GM12874 (cell line): ENCODE results near the gene CD2AP.

Experiments used
- CTCF ChIP-seq: IDR thresholded peaks from 2 replicates; pipeline ENCODE4 v1.5.1; 2011; ENCODE audit warnings: low read depth, mild to moderate bottlenecking, control low read depth, low read length, moderate library complexity; ENCODE audit not compliant: insufficient read depth

The CD2AP gene

GRCh38 chr6:47481806-47482205 is 4.2 kb downstream of the CD2AP start:
- no peak for TF ChIP-seq CTCF

GRCh38 chr6:47483516-47483852 is 5.9 kb downstream of the CD2AP start:
- no peak for TF ChIP-seq CTCF

- TF ChIP-seq CTCF = no peak
Observed at GRCh38 chr6:47483853-47484546, 6.4 kb downstream of the CD2AP start.

GRCh38 chr6:47484616-47485015 is 7.0 kb downstream of the CD2AP start:
- TF ChIP-seq CTCF = no peak

GRCh38 chr6:47485083-47485482 is 7.5 kb downstream of the CD2AP start:
- TF ChIP-seq CTCF = no peak

GRCh38 chr6:47485491-47486135 is 8.0 kb downstream of the CD2AP start:
- no peak for TF ChIP-seq CTCF

- TF ChIP-seq CTCF = no peak
Observed at GRCh38 chr6:47489995-47490394, 12.4 kb downstream of the CD2AP start.
